ENCODE data around the gene KCNN1.

KCNN1 gene

GRCh38 chr19:17949956-17950309, 17.0 kb upstream of the KCNN1 start:
- no peak for TF ChIP-seq CTCF (IDR thresholded peaks at IDR 0.05)
- no peaks in the 10 kb centered on the region for H3K36me3 ChIP-seq
- H3K9me3 ChIP-seq: no peaks in the 10 kb centered on the region
- H3K27ac ChIP-seq: no peak overlapping the region
- H3K4me1 ChIP-seq (ENCODE audit: control insufficient read depth in 1 of 2, insufficient read depth in 1 of 2, low read depth in 1 of 2, low read length in 1 of 2): peaks cover 35 to 41% of the 10 kb centered on the region in 2 experiments
- no peak overlapping the region for H3K4me3 ChIP-seq (ENCODE audit: low read depth in 1 of 2, low read length in 1 of 2)
- H3K27me3 ChIP-seq: peaks cover 71% of the 10 kb centered on the region

- Histone ChIP-seq H3K4me1 (ENCODE audit: control insufficient read depth in 1 of 2, insufficient read depth in 1 of 2, low read depth in 1 of 2, low read length in 1 of 2) (peaks cover 35 to 41% of the 10 kb centered on the region in 2 experiments), H3K27me3 (peaks cover 75% of the 10 kb centered on the region), H3K9me3 (no peaks in the 10 kb centered on the region), H3K27ac (no peak overlapping the region), H3K4me3 (ENCODE audit: low read depth in 1 of 2, low read length in 1 of 2) (no peak overlapping the region), H3K36me3 (no peaks in the 10 kb centered on the region)
- no peak for TF ChIP-seq CTCF (IDR thresholded peaks at IDR 0.05)
Observed at GRCh38 chr19:17950310-17951156, 16.4 kb upstream of the KCNN1 start.

- Histone ChIP-seq H3K27ac (no peak overlapping the region), H3K4me3 (ENCODE audit: low read depth in 1 of 2, low read length in 1 of 2) (no peak overlapping the region), H3K9me3 (no peaks in the 10 kb centered on the region), H3K36me3 (no peaks in the 10 kb centered on the region), H3K27me3 (peaks cover 84% of the 10 kb centered on the region), H3K4me1 (ENCODE audit: control insufficient read depth in 1 of 2, insufficient read depth in 1 of 2, low read depth in 1 of 2, low read length in 1 of 2) (peaks cover 35 to 41% of the 10 kb centered on the region in 2 experiments)
- no peak for TF ChIP-seq CTCF (IDR thresholded peaks at IDR 0.05)
Observed at GRCh38 chr19:17951157-17951989, 15.5 kb upstream of the KCNN1 start.

- H3K27ac ChIP-seq: no peak overlapping the region
- H3K36me3 ChIP-seq: no peaks in the 10 kb centered on the region
- peaks cover 91% of the 10 kb centered on the region for H3K27me3 ChIP-seq
- no peaks in the 10 kb centered on the region for H3K9me3 ChIP-seq
- H3K4me1 ChIP-seq (ENCODE audit: control insufficient read depth in 1 of 2, insufficient read depth in 1 of 2, low read depth in 1 of 2, low read length in 1 of 2): peaks cover 31 to 39% of the 10 kb centered on the region in 2 experiments
- no peak overlapping the region for H3K4me3 ChIP-seq (ENCODE audit: low read depth in 1 of 2, low read length in 1 of 2)
- no peak for TF ChIP-seq CTCF (IDR thresholded peaks at IDR 0.05)
Observed at GRCh38 chr19:17951990-17952976, 14.6 kb upstream of the KCNN1 start.

GRCh38 chr19:17953316-17953801, 13.5 kb upstream of the KCNN1 start:
- H3K4me1 ChIP-seq (ENCODE audit: control insufficient read depth in 1 of 2, insufficient read depth in 1 of 2, low read depth in 1 of 2, low read length in 1 of 2): peaks cover 28 to 34% of the 10 kb centered on the region in 2 experiments
- H3K9me3 ChIP-seq: no peaks in the 10 kb centered on the region
- no peak overlapping the region for H3K4me3 ChIP-seq (ENCODE audit: low read depth in 1 of 2, low read length in 1 of 2)
- peaks cover 95% of the 10 kb centered on the region for H3K27me3 ChIP-seq
- H3K36me3 ChIP-seq: no peaks in the 10 kb centered on the region
- TF ChIP-seq CTCF (IDR thresholded peaks at IDR 0.05): no peak
- no peak overlapping the region for H3K27ac ChIP-seq
